Measurements from ENCODE around the gene PON2.
"Not testable (repeated sequence)": the region's sequence is repeated elsewhere in the genome, so short reads cannot be mapped to it uniquely, and the experiment has no call there.

PON2 gene

GRCh38 chr7:95398155-95398940 is 36.5 kb downstream of the PON2 start:
- DNase-seq = no peak

GRCh38 chr7:95397381-95397780 is 37.4 kb downstream of the PON2 start:
- no peak for DNase-seq

- DNase-seq = no peak
These were observed 38.4 kb downstream of the PON2 start, which contains the start of gene PON3 for GRCh38 chr7:95396136-95397032. PON3 (minus strand) TSS chr7:95396375; CDS start chr7:95396350, 25 bp downstream.

GRCh38 chr7:95395755-95396135 is 39.1 kb downstream of the PON2 start:
- DNase-seq = no peak

GRCh38 chr7:95394370-95394769 is 40.5 kb downstream of the PON2 start:
- DNase-seq = no peak

GRCh38 chr7:95391761-95392160 is 43.1 kb downstream of the PON2 start:
- DNase-seq = no peak

- no peak for DNase-seq
These were observed 45.3 kb downstream of the PON2 start for GRCh38 chr7:95389516-95389915.

- DNase-seq = not testable (repeated sequence)
These were observed 55.4 kb downstream of the PON2 start for GRCh38 chr7:95379457-95379856.

GRCh38 chr7:95376632-95377400 is 58.0 kb downstream of the PON2 start:
- DNase-seq = no peak

- no peak for DNase-seq
These were observed 59.1 kb downstream of the PON2 start for GRCh38 chr7:95375591-95376257.

GRCh38 chr7:95373323-95373722 is 61.5 kb downstream of the PON2 start:
- no peak for DNase-seq

GRCh38 chr7:95368235-95368634 is 66.6 kb downstream of the PON2 start:
- DNase-seq = no peak

- no peak for DNase-seq
These were observed 67.2 kb downstream of the PON2 start for GRCh38 chr7:95367606-95368005.

GRCh38 chr7:95365151-95365550 is 69.7 kb downstream of the PON2 start:
- DNase-seq = no peak

- DNase-seq = no peak
These were observed 77.2 kb downstream of the PON2 start for GRCh38 chr7:95357623-95358022.
